Naive thymus-derived CD4-positive, alpha-beta T cell (primary cell): ENCODE data around the gene NABP2. TPM values are rescaled to one million over a fixed set of nuclear protein-coding genes. Genes with fewer than 3 reads are reported as not detected.

ENCODE experiments used
- ATAC-seq: fragments of 150-1000 bp; cut with Tn5 transposase; 2 replicates; pipeline ENCODE4 v1.10.0; 2021; ENCODE audit warnings: mild to moderate bottlenecking, moderate library complexity
- CTCF ChIA-PET: fragments of 350-600 bp; sonication (Branson Sonifier 250); formaldehyde crosslinking; loops from one replicate; lab custom pipeline; 2021; ENCODE audit warnings: antibody characterized with exemption; lab: Charles Lee
- POLR2A ChIA-PET: fragments of 350-600 bp; sonication (Branson Sonifier 250); formaldehyde crosslinking; loops from one replicate; lab custom pipeline; 2021; ENCODE audit warnings: antibody characterized with exemption, inconsistent platforms; lab: Charles Lee
- DNase-seq, 9 donors: peaks; one replicate each; pipeline versions ENCODE4 v3.0.0 to v3.0.0-alpha.2; 2020 to 2022; ENCODE audit warnings: mixed read lengths in 1 of 9
- H3K27ac ChIP-seq: one replicate; pipeline ENCODE4 v1.7.0; 2013; ENCODE audit warnings: mild to moderate bottlenecking, low read depth, low read length, moderate library complexity
- H3K27me3 ChIP-seq, 2 donors: one replicate each; pipeline ENCODE4 v1.7.0; 2013; ENCODE audit warnings: low read length in 2 of 2, mild to moderate bottlenecking in 2 of 2, moderate library complexity in 2 of 2; ENCODE audit not compliant: control insufficient read depth in 2 of 2, insufficient read depth in 2 of 2
- H3K36me3 ChIP-seq, 3 experiments: 1 replicate in 2 of 3; 2 replicates in 1 of 3; pipeline ENCODE4 v1.7.0; 2013; ENCODE audit warnings: low read length in 3 of 3, mild to moderate bottlenecking in 3 of 3, moderate library complexity in 1 of 3; ENCODE audit not compliant: insufficient read depth in 3 of 3, control insufficient read depth in 2 of 3
- H3K4me1 ChIP-seq, 2 donors: one replicate each; pipeline ENCODE4 v1.7.0; 2013; ENCODE audit warnings: low read length in 2 of 2, mild to moderate bottlenecking in 2 of 2, moderate library complexity in 1 of 2; ENCODE audit not compliant: control insufficient read depth in 2 of 2, insufficient read depth in 2 of 2
- H3K4me3 ChIP-seq: 2 replicates; pipeline ENCODE4 v1.7.0; 2013; ENCODE audit warnings: mild to moderate bottlenecking, low read length
- H3K9me3 ChIP-seq, 3 experiments: 1 replicate in 2 of 3; 2 replicates in 1 of 3; pipeline ENCODE4 v1.7.0; 2013; ENCODE audit warnings: low read length in 3 of 3; ENCODE audit not compliant: control insufficient read depth in 2 of 3
- H3K27ac Mint-ChIP-seq, 9 donors: one replicate each; pipeline ENCODE4 v1.8.0; 2020 to 2022; ENCODE audit warnings: mixed read lengths in 9 of 9, mild to moderate bottlenecking in 8 of 9, moderate library complexity in 5 of 9, inconsistent platforms in 2 of 9
- H3K27me3 Mint-ChIP-seq, 5 donors: one replicate each; pipeline ENCODE4 v1.8.0; 2021 to 2022; ENCODE audit warnings: mixed read lengths in 5 of 5, mild to moderate bottlenecking in 1 of 5
- H3K36me3 Mint-ChIP-seq, 5 donors: one replicate each; pipeline ENCODE4 v1.8.0; 2020 to 2022; ENCODE audit warnings: mixed read lengths in 5 of 5, mild to moderate bottlenecking in 3 of 5, inconsistent platforms in 1 of 5
- H3K4me1 Mint-ChIP-seq, 7 donors: one replicate each; pipeline ENCODE4 v1.8.0; 2020 to 2022; ENCODE audit warnings: mixed read lengths in 7 of 7, mild to moderate bottlenecking in 3 of 7, inconsistent platforms in 1 of 7
- H3K4me3 Mint-ChIP-seq, 10 donors: one replicate each; pipeline ENCODE4 v1.8.0; 2020 to 2022; ENCODE audit warnings: mild to moderate bottlenecking in 10 of 10, mixed read lengths in 10 of 10, moderate library complexity in 6 of 10, inconsistent platforms in 2 of 10
- H3K9me3 Mint-ChIP-seq, 11 donors: one replicate each; pipeline ENCODE4 v1.8.0; 2020 to 2022; ENCODE audit warnings: mixed read lengths in 11 of 11, mild to moderate bottlenecking in 4 of 11, inconsistent platforms in 1 of 11, moderate library complexity in 1 of 11
- intact Hi-C, 2 donors: fragments of 100-400 bp; cut with micrococcal nuclease; formaldehyde crosslinking; loops; one replicate each; pipeline ENCODE4 v1.15.1; 2023
- polyA plus RNA-seq, 2 donors: library from polyadenylated mRNA; unstranded; fragments of 300-500 nt; fragmentation: Illumina TruSeq; gene quantifications; one replicate each; pipeline ENCODE4 v1.2.3, GENCODE V29; 2021
- total RNA-seq, 6 experiments: library from RNA in 5 of 6; stranded (reverse) in 5 of 6; gene quantifications; 1 replicate in 5 of 6; 2 replicates in 1 of 6; pipeline ENCODE4 v1.2.3 and lab custom pipeline; 2021 to 2026

The NABP2 gene
- total RNA-seq: 10 to 100 TPM in 3 of 5 experiments, 1 to 10 TPM in 2; 9.2 to 61.2 (median 11.8) TPM
- 1 to 10 TPM; 1.0 to 1.6 TPM for polyA plus RNA-seq
- 10.5 reads per million, percentile 37 among the genes with 10 or more reads in this experiment for total RNA-seq (lab: John Stamatoyannopoulos, UW)

- POLR2A ChIA-PET: interaction anchor here (0.5 to 0.8 kb wide), 2 partner anchors 25 to 250 kb away, joined by 3 to 4 read pairs; partner anchors contain the start of gene RAB5B
Measured at GRCh38 chr12:56224102-56224701, at the start of gene NABP2. Gene NABP2, plus strand, starts transcription at chr12:56224342. Its CDS starts 515 bp downstream, at chr12:56224857.

DNA sequence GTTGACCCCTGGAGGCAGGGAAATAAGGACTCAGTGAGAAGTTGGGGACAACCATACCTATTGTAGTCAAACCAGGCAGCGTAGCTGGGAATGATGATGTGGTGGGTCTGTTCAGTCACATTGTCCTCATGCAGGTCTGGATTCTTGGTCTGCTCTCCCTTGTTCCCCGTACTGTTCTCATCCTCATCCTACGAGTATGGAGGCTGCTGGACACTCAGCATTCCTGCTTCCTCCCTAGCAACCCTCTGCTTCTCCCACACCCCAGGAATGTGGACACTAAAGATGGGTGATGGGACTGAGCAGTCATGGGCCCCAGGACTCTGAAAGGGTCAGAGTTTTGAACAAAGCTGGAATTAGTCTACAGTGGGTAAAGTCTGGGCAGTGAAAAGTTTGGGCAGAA, 45.8 kb upstream of the NABP2 start:
- POLR2A ChIA-PET: interaction anchor here (0.8 to 1.3 kb wide), 2 partner anchors 37 to 48 kb away, joined by 3 read pairs; no protein-coding TSS in a partner anchor
- no peak for DNase-seq
- no peaks in the 10 kb centered on the region for H3K27me3 Mint-ChIP-seq

More at GRCh38 chr12:56224102-56224701, at the start of gene NABP2:
- H3K36me3 Mint-ChIP-seq: peaks cover 0 to 9% (median 0%) of the 10 kb centered on the region in 5 donors
- DNase-seq (peak; percentile 78 to 97 (median 81)), ATAC-seq (peak; percentile 85)
- H3K27me3 Mint-ChIP-seq: peaks cover 0 to 3% (median 0%) of the 10 kb centered on the region in 5 donors
- peaks cover 16 to 57% (median 46%) of the 10 kb centered on the region in 7 donors for H3K4me1 Mint-ChIP-seq
- intact Hi-C loops: loop anchor here (1.0 to 5.0 kb wide), 20 partner anchors 18 to 863 kb away; partner anchors contain the start of genes ANKRD52 (in 2 of the 2), STAT2 (in 2 of the 2), COQ10A (in 1 of the 2) and CS (in 1 of the 2)
- Histone ChIP-seq H3K27me3 (no peaks in the 10 kb centered on the region), H3K27ac (peak within 1 kb of the TSS; percentile 98), H3K4me3 (peak within 1 kb of the TSS; percentile 82), H3K36me3 (peaks cover 0 to 5% (median 0%) of the 10 kb centered on the region in 3 experiments), H3K4me1 (peaks cover 22 to 27% of the 10 kb centered on the region in 2 donors), H3K9me3 (no peaks in the 10 kb centered on the region)
- peak within 1 kb of the TSS; percentile 78 to 100 (median 91) for H3K27ac Mint-ChIP-seq
- H3K9me3 Mint-ChIP-seq: no peaks in the 10 kb centered on the region
- CTCF ChIA-PET: no interaction called here
- H3K4me3 Mint-ChIP-seq: peak within 1 kb of the TSS; percentile 77 to 99 (median 87)

GRCh38 chr12:56186957-56187356, 37.2 kb upstream of the NABP2 start:
- H3K27ac Mint-ChIP-seq: peak overlapping the region in 6 of 9 donors; percentile 14 to 98 (median 77)
- Histone ChIP-seq H3K27ac (no peak overlapping the region), H3K4me1 (peaks cover 9 to 19% of the 10 kb centered on the region in 2 donors), H3K9me3 (no peaks in the 10 kb centered on the region), H3K27me3 (no peaks in the 10 kb centered on the region), H3K4me3 (no peak overlapping the region), H3K36me3 (peaks cover 6 to 45% (median 21%) of the 10 kb centered on the region in 3 experiments)
- H3K9me3 Mint-ChIP-seq: peaks cover 0 to 8% (median 0%) of the 10 kb centered on the region in 11 donors
- DNase-seq (no peak), ATAC-seq (no peak)
- peaks cover 31 to 43% (median 36%) of the 10 kb centered on the region in 7 donors for H3K4me1 Mint-ChIP-seq
- peak overlapping the region in 7 of 10 donors; percentile 5 to 95 (median 32) for H3K4me3 Mint-ChIP-seq
- H3K36me3 Mint-ChIP-seq: peaks cover 0 to 18% (median 11%) of the 10 kb centered on the region in 5 donors
- ChIA-PET CTCF (interaction anchor here (1.6 to 8.1 kb wide), 2 partner anchors 64 to 81 kb away, joined by 6 to 193 read pairs; partner anchors contain the start of genes ESYT1, RPL41 and ZC3H10), POLR2A (interaction anchor here (0.5 to 12.4 kb wide), 7 partner anchors 12 to 69 kb away, joined by 3 to 192 read pairs (median 30); partner anchors contain the start of genes ESYT1, MYL6, MYL6B and RPL41)
- intact Hi-C loops: loop anchor here (10.0 kb wide), 3 partner anchors 142 to 452 kb away; partner anchors contain the start of genes RAB5B (in 1 of the 2) and RPS26 (in 1 of the 2)
- H3K27me3 Mint-ChIP-seq: peaks cover 0 to 4% (median 0%) of the 10 kb centered on the region in 5 donors

More for the DNA sequence above, 45.8 kb upstream of the NABP2 start:
- H3K4me1 Mint-ChIP-seq: peaks cover 0 to 6% (median 0%) of the 10 kb centered on the region in 7 donors
- H3K36me3 ChIP-seq: peaks cover 38 to 85% (median 39%) of the 10 kb centered on the region in 3 experiments
- intact Hi-C loops: no loop called here
- H3K9me3 ChIP-seq: no peaks in the 10 kb centered on the region
- no peaks in the 10 kb centered on the region for H3K27me3 ChIP-seq
- H3K27ac Mint-ChIP-seq: peak overlapping the region in 4 of 9 donors; percentile 9 to 72 (median 34)
- H3K36me3 Mint-ChIP-seq: peaks cover 25 to 62% (median 35%) of the 10 kb centered on the region in 5 donors
- no peak overlapping the region for H3K27ac ChIP-seq
- H3K9me3 Mint-ChIP-seq: no peaks in the 10 kb centered on the region
- H3K4me3 Mint-ChIP-seq: no peak overlapping the region
- ATAC-seq: peak; percentile 18
- CTCF ChIA-PET: interaction anchor here (1.2 kb wide), 1 partner anchor 50 kb away, joined by 4 read pairs; the partner anchor contains the start of gene ESYT1
- no peaks in the 10 kb centered on the region for H3K4me1 ChIP-seq
- no peak overlapping the region for H3K4me3 ChIP-seq

DNA sequence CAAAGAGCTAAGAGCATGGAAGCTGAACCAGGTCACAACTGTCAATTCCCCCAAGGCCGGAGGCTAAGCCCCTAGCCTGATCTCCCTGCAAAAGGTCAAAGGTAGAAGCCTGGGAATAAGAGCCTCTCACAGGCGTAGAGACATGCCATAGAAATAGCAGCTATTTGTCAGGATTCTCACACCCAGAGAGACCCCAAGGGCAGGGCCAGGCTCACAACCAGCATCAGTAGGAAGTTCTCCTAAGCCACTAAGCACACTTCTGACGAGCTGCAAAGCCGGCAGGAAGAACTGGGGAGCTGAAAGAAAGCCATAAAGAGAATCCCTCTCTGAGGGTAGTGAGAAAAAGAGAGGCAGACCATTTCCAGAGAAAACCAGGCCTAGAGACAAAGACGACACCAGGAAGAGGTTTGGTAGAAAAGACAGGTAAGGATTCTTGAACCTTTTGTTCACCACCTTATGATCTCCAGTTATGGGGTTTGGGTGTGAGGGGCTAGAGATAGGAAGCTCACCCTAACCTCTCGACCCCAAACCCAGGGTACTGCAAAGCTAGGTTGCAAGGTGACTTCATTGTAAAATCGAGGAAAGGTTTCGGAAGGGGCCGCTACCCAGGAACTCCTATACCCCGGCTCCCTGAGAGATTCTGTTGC, 35.9 kb upstream of the NABP2 start:
- Histone ChIP-seq H3K4me3 (peak overlapping the region; percentile 62), H3K9me3 (no peaks in the 10 kb centered on the region), H3K36me3 (peaks cover 5 to 32% (median 20%) of the 10 kb centered on the region in 3 experiments), H3K27ac (peak overlapping the region; percentile 83), H3K4me1 (peaks cover 9 to 19% of the 10 kb centered on the region in 2 donors), H3K27me3 (no peaks in the 10 kb centered on the region)
- Mint-ChIP-seq H3K27ac (peak overlapping the region; percentile 77 to 98 (median 95)), H3K36me3 (peaks cover 0 to 17% (median 11%) of the 10 kb centered on the region in 5 donors), H3K4me1 (peaks cover 36 to 51% (median 43%) of the 10 kb centered on the region in 7 donors), H3K4me3 (peak overlapping the region; percentile 76 to 97 (median 93)), H3K9me3 (peaks cover 0 to 8% (median 0%) of the 10 kb centered on the region in 11 donors), H3K27me3 (peaks cover 0 to 4% (median 0%) of the 10 kb centered on the region in 5 donors)
- intact Hi-C loops: loop anchor here (1.0 to 10.0 kb wide), 5 partner anchors 29 to 453 kb away; partner anchors contain the start of genes MYL6 (in 1 of the 2), MYL6B (in 1 of the 2), RAB5B (in 1 of the 2) and RPS26 (in 1 of the 2)
- DNase-seq (peak in 4 of 9 donors; percentile 5 to 27 (median 12)), ATAC-seq (no peak)
- CTCF ChIA-PET: interaction anchor here (0.6 to 8.1 kb wide), 8 partner anchors 32 to 276 kb away, joined by 3 to 193 read pairs (median 5); partner anchors contain the start of genes ANKRD52, ESYT1, RPL41 and ZC3H10
- POLR2A ChIA-PET: interaction anchor here (0.9 to 12.4 kb wide), 14 partner anchors 10 to 276 kb away, joined by 3 to 192 read pairs (median 9); partner anchors contain the start of genes ESYT1, MYL6, MYL6B and PA2G4

DNA sequence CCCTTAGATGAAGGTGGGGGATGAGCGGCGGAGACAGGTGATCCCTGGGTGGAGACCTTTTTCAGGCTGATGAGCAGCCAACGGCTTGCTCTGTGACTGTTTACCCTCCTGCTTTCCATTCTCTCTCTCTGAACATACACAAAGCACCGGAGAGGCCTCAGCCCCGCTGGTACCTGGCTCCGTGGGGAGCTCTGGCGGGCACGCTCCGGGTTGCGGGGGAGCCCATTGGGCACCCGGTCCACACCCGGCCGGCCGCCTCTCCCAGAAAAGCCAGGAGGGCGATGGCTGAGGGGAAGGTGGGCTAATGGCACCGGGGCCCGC, 35.4 kb upstream of the NABP2 start:
- H3K27me3 Mint-ChIP-seq: peaks cover 0 to 4% (median 0%) of the 10 kb centered on the region in 5 donors
- ATAC-seq (no peak), DNase-seq (peak in 6 of 9 donors; percentile 15 to 43 (median 34))
- POLR2A ChIA-PET: interaction anchor here (0.6 to 12.4 kb wide), 20 partner anchors 8 to 281 kb away, joined by 3 to 192 read pairs (median 7); partner anchors contain the start of genes CNPY2, ESYT1, MYL6 and MYL6B
- Histone ChIP-seq H3K27me3 (no peaks in the 10 kb centered on the region), H3K4me1 (peaks cover 9 to 19% of the 10 kb centered on the region in 2 donors), H3K9me3 (no peaks in the 10 kb centered on the region), H3K4me3 (peak overlapping the region; percentile 62), H3K27ac (peak overlapping the region; percentile 83), H3K36me3 (peaks cover 5 to 28% (median 16%) of the 10 kb centered on the region in 3 experiments)
- peaks cover 37 to 55% (median 46%) of the 10 kb centered on the region in 7 donors for H3K4me1 Mint-ChIP-seq
- CTCF ChIA-PET: interaction anchor here (0.6 to 8.1 kb wide), 10 partner anchors 32 to 450 kb away, joined by 3 to 193 read pairs (median 6); partner anchors contain the start of genes ANKRD52, ESYT1, MYL6B and RNF41
- H3K36me3 Mint-ChIP-seq: peaks cover 0 to 17% (median 11%) of the 10 kb centered on the region in 5 donors
- intact Hi-C loops: loop anchor here (1.0 to 10.0 kb wide), 12 partner anchors 30 to 454 kb away; partner anchors contain the start of genes MYL6 (in 2 of the 2), ZC3H10 (in 2 of the 2), CS (in 1 of the 2) and MYL6B (in 1 of the 2)
- H3K27ac Mint-ChIP-seq: peak overlapping the region; percentile 77 to 98 (median 95)
- H3K9me3 Mint-ChIP-seq: peaks cover 0 to 8% (median 0%) of the 10 kb centered on the region in 11 donors
- H3K4me3 Mint-ChIP-seq: peak overlapping the region; percentile 76 to 97 (median 93)
